Measurements from ENCODE around the gene CDC42SE2.

The CDC42SE2 gene

DNA sequence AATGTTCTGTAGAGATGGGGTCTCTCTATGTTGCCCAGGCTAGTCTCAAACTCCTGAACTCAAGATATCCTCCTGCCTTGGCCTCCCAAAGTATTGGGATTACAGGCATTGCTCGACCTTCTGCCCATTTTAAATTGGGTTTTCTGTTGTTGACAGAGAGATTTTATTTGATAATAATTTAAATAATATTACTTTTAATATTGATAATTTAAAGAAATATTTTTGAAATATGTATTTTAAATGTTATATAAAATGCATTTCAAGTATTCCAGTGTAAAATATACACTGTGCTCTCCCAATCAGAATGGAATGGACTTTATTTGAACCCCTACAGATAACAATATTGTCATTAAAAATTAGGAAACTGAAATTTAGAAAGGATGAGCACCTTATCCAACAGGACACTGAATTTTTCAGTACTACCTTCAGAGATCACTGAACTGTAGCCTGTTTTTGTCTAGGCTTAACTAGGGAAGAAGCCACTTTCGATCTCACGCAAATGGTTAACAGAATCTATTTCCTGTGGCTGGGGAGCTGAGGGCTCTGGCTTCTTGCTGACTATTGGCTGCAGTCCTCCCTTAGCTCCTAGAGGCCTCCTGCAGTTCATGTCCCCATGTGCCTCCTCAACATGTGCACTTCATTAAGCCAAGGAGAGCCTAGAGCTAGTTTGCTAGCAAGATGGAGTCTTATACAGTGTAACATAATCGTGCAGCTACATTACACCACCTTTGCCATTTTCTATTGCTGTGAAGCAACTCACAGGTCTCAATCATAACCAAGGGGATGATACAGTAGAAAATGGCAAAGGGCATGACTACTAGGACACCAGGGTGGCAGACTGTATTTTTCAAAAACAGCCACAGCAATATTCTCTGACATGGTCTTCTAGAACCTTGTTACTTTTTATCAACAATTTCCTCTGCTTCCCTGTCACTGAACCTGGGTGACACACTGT is 150.0 kb downstream of the CDC42SE2 start:
- Histone ChIP-seq H3K4me3 (ENCODE audit: low read length) (no peak overlapping the region), H3K36me3 (ENCODE audit: insufficient read depth, low read length) (peaks cover under 1% of the 10 kb centered on the region), H2AFZ (ENCODE audit: low read depth, low read length) (no peak overlapping the region), H3K9me3 (ENCODE audit: low read length) (peaks cover 2% of the 10 kb centered on the region), H3K4me1 (ENCODE audit: insufficient read depth, low read length) (no peaks in the 10 kb centered on the region), H3K27me3 (ENCODE audit: insufficient read depth, low read length) (no peaks in the 10 kb centered on the region)

DNA sequence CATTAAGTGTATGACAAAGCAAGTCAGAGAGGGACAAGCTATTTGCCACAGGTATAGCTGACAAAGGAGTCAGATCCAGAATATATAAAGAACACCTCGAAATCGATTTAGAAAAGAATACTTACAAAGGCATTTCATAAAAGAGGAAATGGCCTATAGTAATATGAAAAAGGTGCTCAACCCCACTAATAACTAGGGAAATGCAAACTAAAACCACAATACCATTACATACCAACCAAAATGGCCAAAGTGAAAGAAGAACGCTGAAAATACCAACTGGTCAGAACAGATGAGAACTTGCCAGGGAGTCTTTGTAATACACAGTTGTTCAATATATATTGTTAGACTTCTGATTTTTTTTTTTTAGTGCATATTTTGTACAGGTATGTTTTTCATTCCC is 152.9 kb downstream of the CDC42SE2 start:
- Histone ChIP-seq H2AFZ (ENCODE audit: low read depth, low read length) (no peak overlapping the region), H3K4me1 (ENCODE audit: insufficient read depth, low read length) (no peaks in the 10 kb centered on the region), H3K36me3 (ENCODE audit: insufficient read depth, low read length) (peaks cover 2% of the 10 kb centered on the region), H3K27me3 (ENCODE audit: insufficient read depth, low read length) (no peaks in the 10 kb centered on the region), H3K9me3 (ENCODE audit: low read length) (no peaks in the 10 kb centered on the region), H3K4me3 (ENCODE audit: low read length) (no peak overlapping the region)

DNA sequence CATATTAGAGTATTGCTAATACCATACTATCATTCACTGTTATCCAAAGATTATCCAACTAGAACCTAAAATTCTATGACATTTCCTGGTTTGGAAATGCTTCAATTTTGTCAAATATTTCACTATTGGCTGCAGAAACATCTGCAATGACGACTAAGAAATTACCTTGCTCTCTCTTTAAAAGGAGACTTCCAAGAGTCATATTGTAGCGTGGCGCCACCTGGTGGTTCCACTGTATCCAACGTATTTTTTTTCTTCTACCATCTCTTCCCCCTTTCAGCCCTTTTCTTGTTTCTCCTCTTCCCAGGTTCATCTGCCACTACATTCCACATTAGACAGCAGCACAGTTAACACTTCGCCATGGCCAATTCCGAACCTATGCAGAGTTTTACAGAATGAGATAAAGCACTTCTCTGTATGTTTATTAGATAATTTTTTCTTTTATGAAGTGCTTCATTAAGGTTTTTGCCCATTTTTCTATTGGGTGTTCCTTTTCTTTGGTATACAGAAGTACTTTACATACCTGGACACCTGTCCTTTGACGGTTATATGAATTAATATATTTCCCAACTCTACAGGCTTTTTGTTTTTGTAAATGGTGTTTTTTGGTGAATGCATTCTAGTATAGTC is 153.5 kb downstream of the CDC42SE2 start:
- no peaks in the 10 kb centered on the region for H3K27me3 ChIP-seq (ENCODE audit: insufficient read depth, low read length)
- H3K4me3 ChIP-seq (ENCODE audit: low read length) = no peak overlapping the region
- H3K4me1 ChIP-seq (ENCODE audit: insufficient read depth, low read length) = no peaks in the 10 kb centered on the region
- peaks cover 7% of the 10 kb centered on the region for H3K36me3 ChIP-seq (ENCODE audit: insufficient read depth, low read length)
- no peaks in the 10 kb centered on the region for H3K9me3 ChIP-seq (ENCODE audit: low read length)
- H2AFZ ChIP-seq (ENCODE audit: low read depth, low read length) = no peak overlapping the region

- Histone ChIP-seq H3K4me1 (ENCODE audit: insufficient read depth, low read length) (no peaks in the 10 kb centered on the region), H3K27me3 (ENCODE audit: insufficient read depth, low read length) (no peaks in the 10 kb centered on the region), H2AFZ (ENCODE audit: low read depth, low read length) (no peak overlapping the region), H3K36me3 (ENCODE audit: insufficient read depth, low read length) (peaks cover 14% of the 10 kb centered on the region), H3K4me3 (ENCODE audit: low read length) (no peak overlapping the region), H3K9me3 (ENCODE audit: low read length) (no peaks in the 10 kb centered on the region)
Measured at GRCh38 chr5:131418846-131419245, 155.0 kb downstream of the CDC42SE2 start.

- Histone ChIP-seq H3K27me3 (ENCODE audit: insufficient read depth, low read length) (no peaks in the 10 kb centered on the region), H3K36me3 (ENCODE audit: insufficient read depth, low read length) (peaks cover 16% of the 10 kb centered on the region), H3K9me3 (ENCODE audit: low read length) (no peaks in the 10 kb centered on the region), H3K4me1 (ENCODE audit: insufficient read depth, low read length) (no peaks in the 10 kb centered on the region), H3K4me3 (ENCODE audit: low read length) (no peak overlapping the region), H2AFZ (ENCODE audit: low read depth, low read length) (no peak overlapping the region)
Measured at GRCh38 chr5:131419877-131420276, 156.0 kb downstream of the CDC42SE2 start.

- no peaks in the 10 kb centered on the region for H3K27me3 ChIP-seq (ENCODE audit: insufficient read depth, low read length)
- H3K9me3 ChIP-seq (ENCODE audit: low read length) = no peaks in the 10 kb centered on the region
- H2AFZ ChIP-seq (ENCODE audit: low read depth, low read length) = no peak overlapping the region
- H3K4me3 ChIP-seq (ENCODE audit: low read length) = no peak overlapping the region
- no peaks in the 10 kb centered on the region for H3K4me1 ChIP-seq (ENCODE audit: insufficient read depth, low read length)
- H3K36me3 ChIP-seq (ENCODE audit: insufficient read depth, low read length) = peaks cover 24% of the 10 kb centered on the region
Measured at GRCh38 chr5:131423056-131423455, 159.2 kb downstream of the CDC42SE2 start.

DNA sequence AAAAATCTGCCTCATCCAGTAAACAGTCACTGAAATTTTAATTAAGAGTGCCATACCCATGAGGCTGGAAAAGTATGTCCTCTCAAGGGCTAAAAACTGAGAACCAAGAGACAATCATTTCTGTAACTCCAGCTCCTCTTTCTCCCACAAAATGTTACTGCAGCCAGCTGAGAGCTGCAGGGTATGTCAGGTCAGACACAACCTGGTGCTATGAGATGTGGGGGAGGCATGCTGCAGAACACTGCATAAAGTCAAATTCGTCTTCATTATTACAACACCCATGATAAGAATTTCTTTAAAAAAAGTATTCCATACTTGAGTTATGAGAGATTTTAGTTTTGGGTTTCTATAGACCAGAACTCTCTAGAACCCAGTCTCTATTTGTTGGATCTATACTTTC is 162.2 kb downstream of the CDC42SE2 start:
- H3K4me3 ChIP-seq (ENCODE audit: low read length) = no peak overlapping the region
- H3K36me3 ChIP-seq (ENCODE audit: insufficient read depth, low read length) = peaks cover 39% of the 10 kb centered on the region
- no peaks in the 10 kb centered on the region for H3K27me3 ChIP-seq (ENCODE audit: insufficient read depth, low read length)
- H3K4me1 ChIP-seq (ENCODE audit: insufficient read depth, low read length) = no peaks in the 10 kb centered on the region
- no peaks in the 10 kb centered on the region for H3K9me3 ChIP-seq (ENCODE audit: low read length)
- H2AFZ ChIP-seq (ENCODE audit: low read depth, low read length) = no peak overlapping the region

- peaks cover 3% of the 10 kb centered on the region for H3K9me3 ChIP-seq (ENCODE audit: low read length)
- peaks cover 52% of the 10 kb centered on the region for H3K36me3 ChIP-seq (ENCODE audit: insufficient read depth, low read length)
- H3K4me1 ChIP-seq (ENCODE audit: insufficient read depth, low read length) = no peaks in the 10 kb centered on the region
- no peak overlapping the region for H3K4me3 ChIP-seq (ENCODE audit: low read length)
- H3K27me3 ChIP-seq (ENCODE audit: insufficient read depth, low read length) = no peaks in the 10 kb centered on the region
- no peak overlapping the region for H2AFZ ChIP-seq (ENCODE audit: low read depth, low read length)
Measured at GRCh38 chr5:131430794-131431193, 166.9 kb downstream of the CDC42SE2 start.

- Histone ChIP-seq H3K4me1 (ENCODE audit: insufficient read depth, low read length) (no peaks in the 10 kb centered on the region), H3K36me3 (ENCODE audit: insufficient read depth, low read length) (peaks cover 56% of the 10 kb centered on the region), H3K9me3 (ENCODE audit: low read length) (peaks cover 3% of the 10 kb centered on the region), H3K27me3 (ENCODE audit: insufficient read depth, low read length) (no peaks in the 10 kb centered on the region), H3K4me3 (ENCODE audit: low read length) (no peak overlapping the region), H2AFZ (ENCODE audit: low read depth, low read length) (no peak overlapping the region)
Measured at GRCh38 chr5:131431794-131432193, 167.9 kb downstream of the CDC42SE2 start.

DNA sequence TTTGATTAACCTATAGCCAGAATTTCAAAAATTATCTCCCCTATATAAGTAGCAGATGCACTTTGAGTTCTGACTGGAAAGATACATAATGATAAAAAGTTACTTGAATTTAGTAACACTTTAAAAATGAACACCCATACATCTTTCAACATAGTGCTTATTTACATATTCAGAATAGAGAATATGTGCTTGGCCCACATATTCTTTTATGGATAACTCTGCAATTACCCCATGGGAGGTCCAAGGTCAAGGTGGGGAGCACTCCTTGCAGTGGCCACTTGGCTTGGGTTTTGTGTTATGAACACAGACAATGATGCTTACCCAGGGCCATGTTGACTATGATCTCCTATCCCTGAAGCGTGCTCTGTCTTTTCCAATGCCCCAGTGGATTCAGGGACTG is 169.3 kb downstream of the CDC42SE2 start:
- H3K4me1 ChIP-seq (ENCODE audit: insufficient read depth, low read length) = no peaks in the 10 kb centered on the region
- H3K27me3 ChIP-seq (ENCODE audit: insufficient read depth, low read length) = no peaks in the 10 kb centered on the region
- no peak overlapping the region for H2AFZ ChIP-seq (ENCODE audit: low read depth, low read length)
- peaks cover 3% of the 10 kb centered on the region for H3K9me3 ChIP-seq (ENCODE audit: low read length)
- H3K36me3 ChIP-seq (ENCODE audit: insufficient read depth, low read length) = peaks cover 62% of the 10 kb centered on the region
- no peak overlapping the region for H3K4me3 ChIP-seq (ENCODE audit: low read length)

- peaks cover 3% of the 10 kb centered on the region for H3K9me3 ChIP-seq (ENCODE audit: low read length)
Measured at GRCh38 chr5:131436081-131436480, 172.2 kb downstream of the CDC42SE2 start.

DNA sequence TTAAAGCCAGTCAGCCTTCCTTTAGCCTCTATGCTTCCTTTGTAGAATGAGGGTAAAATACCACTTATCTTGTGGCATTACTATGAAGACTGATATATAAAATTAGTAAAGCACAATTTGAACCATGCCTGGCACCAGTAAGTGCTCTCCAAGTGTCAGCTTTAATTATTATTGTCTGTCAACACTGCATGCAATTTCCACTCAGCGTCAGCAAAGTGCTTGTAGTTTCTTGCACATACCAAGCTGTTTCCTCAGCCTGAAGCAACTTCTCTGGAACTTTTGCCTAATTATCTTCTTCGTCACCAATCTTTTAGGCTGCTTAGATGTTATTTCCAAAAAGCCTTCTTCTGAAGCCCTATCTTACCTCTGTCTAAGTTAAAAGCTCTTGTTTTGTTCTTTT is 177.3 kb downstream of the CDC42SE2 start:
- H3K27me3 ChIP-seq (ENCODE audit: insufficient read depth, low read length) = no peaks in the 10 kb centered on the region
- H3K9me3 ChIP-seq (ENCODE audit: low read length) = no peaks in the 10 kb centered on the region
- H2AFZ ChIP-seq (ENCODE audit: low read depth, low read length) = no peak overlapping the region
- no peaks in the 10 kb centered on the region for H3K4me1 ChIP-seq (ENCODE audit: insufficient read depth, low read length)
- H3K36me3 ChIP-seq (ENCODE audit: insufficient read depth, low read length) = peaks cover 71% of the 10 kb centered on the region
- no peak overlapping the region for H3K4me3 ChIP-seq (ENCODE audit: low read length)

More at GRCh38 chr5:131436081-131436480, 172.2 kb downstream of the CDC42SE2 start:
- no peaks in the 10 kb centered on the region for H3K27me3 ChIP-seq (ENCODE audit: insufficient read depth, low read length)
- H3K4me3 ChIP-seq (ENCODE audit: low read length) = no peak overlapping the region
- H3K36me3 ChIP-seq (ENCODE audit: insufficient read depth, low read length) = peaks cover 73% of the 10 kb centered on the region
- H2AFZ ChIP-seq (ENCODE audit: low read depth, low read length) = no peak overlapping the region
- H3K4me1 ChIP-seq (ENCODE audit: insufficient read depth, low read length) = no peaks in the 10 kb centered on the region
